HG02973 (cell line): ENCODE measurements around the gene MYH9.

Source experiments
- ATAC-seq: cut with Tn5 transposase; IDR thresholded peaks from one replicate; pipeline ENCODE4 v1.9.1; 2021; ENCODE audit warnings: moderate library complexity; ENCODE audit not compliant: unreplicated experiment

The MYH9 gene

DNA sequence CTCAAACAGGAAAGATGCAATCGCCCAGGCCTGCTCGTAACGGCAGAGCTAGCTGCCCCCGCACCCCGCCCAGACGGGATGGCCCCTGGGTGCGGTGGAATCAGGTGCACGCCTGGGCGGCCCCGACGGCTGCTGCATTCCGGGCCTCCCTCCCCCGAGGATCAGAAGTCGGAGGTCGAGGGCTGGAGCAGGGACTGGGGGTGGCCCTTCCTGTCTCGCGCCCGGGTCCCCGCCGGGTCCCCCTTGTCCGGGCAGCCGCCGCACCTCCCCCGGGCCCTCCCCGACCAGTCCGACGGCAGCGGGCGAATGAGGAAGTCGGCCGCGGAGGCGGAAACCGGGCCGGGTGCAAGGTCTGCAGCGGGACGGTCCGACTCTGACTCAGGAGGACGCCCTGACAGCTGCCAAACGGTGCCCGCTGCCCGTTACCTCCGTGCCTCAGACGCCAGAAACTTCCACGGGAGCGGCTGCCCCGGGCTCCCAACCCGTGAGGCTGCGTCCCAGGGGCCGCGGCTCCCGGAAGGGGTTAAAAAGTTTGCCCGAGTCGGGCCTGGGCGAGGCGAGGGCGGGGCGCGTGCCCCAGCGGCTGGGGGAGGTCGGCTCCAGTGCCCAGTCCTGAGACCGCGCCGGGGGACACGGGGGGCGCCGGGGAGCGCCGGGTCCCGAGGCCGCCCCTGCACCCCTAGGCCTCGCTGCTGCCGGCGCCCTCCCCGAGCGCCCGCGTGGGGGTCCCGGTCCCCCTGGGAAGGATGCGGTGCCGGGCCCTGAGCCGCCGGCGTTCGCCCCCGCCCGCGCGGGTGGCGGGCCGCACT is 663 bp downstream of the MYH9 start:
- ATAC-seq = no peak

DNA sequence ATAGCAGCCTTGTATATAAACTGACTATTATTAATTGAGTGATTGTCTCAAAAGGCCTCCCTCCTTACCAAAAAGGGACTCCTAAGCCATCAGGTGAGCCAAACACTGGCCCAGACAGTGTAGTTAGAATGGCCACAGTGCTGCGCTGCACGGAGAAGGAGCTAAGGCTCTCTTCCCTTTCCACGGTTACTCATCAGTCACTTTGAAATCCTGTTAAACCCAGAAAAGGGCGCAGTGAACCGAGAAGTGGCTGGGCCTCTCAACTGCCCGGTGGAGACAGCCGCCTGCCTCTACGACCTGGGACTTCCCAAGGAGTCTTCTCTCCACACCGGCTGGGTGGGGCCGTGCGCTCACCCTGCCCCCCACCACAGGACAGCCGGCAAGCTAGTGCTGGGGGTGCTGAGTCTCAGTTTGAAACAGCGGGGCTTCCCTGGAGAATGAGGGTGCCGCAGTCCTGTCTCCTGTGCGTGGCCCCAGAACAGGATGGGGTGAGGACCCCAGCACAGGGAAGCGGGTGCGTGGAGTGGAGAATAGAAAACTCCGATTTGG is 1.3 kb downstream of the MYH9 start:
- ATAC-seq = no peak

DNA sequence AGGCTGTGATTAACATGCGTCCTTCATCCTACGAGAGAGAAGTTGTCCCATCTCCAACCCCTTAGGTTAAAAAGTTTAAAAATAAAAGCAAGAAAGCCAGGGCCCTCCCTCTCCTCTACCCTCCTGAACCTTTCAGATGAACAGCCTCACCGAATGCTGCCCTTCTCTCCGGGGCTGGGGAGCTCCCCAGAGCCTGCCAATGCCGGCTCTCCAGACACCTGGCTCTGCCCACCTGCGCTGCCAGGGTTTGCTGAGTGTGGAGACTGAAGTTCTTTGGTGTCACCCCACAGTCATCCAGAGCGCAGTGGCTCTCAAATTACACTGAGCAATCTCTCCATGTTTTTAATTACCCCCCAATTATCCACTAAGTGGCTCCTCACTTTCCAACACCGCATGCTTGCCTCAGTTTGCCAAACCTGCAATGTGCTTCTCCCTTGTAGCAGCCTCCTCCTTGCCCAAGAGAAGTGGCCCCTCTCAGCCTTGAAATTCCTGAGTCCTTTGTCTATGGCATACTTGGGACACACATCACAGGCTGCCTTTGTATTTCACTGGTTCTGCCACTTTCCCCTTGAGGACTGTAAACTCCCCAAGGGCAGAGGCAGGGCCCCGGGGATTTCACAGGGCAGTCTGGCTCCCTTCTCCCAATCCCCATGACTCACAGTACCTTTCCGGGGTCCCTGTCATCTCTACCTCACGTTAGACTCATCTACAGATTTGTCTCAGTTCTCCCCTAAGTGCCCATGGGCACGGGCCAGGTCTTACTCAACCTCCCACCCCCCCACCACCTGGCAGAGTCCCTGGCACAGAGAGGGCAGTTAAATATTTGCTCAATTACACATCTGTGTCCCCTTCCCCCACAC is 2.0 kb downstream of the MYH9 start:
- ATAC-seq = no peak

DNA sequence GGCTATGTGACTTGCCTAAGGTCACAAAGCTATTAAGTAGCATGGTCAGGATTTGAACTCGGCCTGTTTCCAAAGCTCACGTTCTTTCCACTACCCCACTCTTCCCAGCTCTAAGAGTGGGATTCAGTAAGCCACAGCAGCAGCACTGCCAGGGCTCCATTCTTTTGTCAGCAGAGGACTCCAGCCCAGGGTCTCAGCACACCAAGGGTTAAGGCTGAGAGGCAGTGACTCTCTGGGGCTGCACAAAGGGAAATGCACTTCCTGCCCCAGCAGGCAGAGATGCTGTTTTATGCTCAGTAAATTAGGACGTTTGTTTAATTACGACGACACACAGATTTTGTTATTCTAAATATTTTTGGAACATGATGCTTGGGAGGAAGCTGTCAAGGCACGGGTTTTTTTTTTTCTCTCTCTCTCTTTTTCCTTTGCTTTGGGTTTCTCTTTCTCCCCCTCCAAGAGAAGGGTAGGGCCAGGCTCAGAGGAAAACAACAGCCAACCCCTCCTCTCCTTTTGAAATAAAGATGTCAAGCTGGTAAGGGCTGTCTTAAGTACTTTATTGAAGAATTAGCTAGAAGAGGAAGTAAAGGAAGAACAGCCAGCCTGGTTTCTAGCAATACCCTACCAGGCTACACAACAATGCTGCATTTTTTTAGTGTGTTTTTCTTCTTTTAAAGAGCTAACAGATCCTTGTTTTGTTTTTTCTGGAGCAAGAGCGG is 2.8 kb downstream of the MYH9 start:
- ATAC-seq = no peak

DNA sequence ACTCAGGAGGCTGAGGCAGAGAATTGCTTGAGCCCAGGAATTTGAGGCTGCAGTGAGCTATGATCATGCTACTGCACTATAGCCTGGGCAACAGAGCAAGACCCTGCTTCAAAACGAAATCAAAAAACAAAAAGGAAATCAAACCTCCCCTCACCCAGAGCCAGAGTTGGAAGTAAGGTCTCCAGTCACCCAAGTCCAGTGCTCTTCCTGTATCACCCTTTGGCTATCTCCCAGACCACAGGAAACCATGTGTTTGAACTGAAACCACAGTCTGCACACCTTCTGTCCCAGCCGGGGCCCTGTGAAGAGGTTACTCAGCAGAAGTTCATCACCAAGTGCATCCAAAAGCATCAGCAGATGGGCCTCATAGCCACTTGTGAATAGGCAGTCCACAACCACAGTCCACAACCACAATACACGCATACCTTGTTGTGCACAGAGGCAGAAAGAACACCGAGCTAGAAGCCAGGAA is 4.6 kb downstream of the MYH9 start:
- no peak for ATAC-seq

DNA sequence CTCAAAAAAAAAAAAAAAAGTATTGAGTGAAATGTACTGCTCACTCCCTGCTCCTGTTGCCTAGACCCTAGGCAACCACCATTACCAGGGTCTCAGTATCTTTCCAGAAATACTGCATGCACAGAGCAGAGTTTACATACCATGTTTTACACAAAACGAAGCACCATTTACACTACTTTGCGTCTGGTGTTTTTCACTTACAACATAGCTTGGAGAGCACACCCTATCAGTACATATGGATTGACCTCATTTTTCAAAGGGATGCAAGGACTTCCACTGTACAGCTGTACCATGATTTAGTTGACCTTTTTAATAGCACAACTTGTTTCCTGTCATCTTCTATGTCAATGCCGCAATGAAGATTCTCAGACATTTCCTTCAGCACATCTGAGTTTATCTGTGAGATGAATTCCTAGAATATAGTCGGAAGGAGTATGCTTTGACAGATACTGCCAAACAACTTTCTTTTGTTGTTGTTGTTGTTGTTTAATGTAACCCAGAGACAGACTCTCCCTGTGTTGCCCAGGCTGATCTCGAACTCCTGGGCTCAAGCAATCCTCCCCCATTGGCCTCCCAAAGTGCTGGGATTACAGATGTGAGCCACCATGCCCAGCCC is 6.1 kb downstream of the MYH9 start:
- no peak for ATAC-seq

DNA sequence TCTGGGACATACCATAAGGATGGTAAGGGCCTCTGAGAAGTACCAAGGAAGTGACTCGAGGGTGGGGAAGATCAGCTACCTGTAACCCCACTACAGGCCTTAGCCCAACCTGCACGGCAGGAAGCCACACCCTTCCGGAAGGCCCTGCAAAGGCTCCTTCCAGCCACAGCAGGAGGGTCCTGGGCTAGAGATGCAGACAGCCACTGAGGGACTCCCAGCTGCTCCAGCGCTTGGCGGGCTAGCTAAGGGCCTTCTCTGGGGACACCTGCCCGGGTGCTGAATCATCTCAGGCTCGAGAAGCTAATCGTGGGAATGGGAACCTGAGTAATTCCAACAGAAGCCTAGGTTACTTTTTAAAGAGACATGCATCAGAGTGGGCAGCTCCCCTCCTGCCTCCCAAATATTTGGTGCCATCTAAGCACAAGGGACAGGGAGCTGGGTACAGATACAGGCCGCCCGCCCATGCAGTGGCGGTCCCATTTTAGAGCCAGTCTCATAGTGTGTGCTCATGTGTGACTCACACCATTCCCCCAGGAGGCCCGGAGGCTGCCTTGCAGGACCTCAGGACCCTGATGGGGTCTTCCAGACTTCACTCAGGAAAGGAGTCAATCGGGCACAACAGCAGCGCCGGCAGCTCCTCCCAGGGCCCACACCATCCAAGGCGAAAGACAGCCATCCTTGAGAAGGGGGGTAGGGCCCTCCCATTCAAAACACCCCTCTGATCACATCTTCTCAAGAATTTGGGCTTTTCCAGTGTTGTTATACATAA is 8.0 kb downstream of the MYH9 start:
- no peak for ATAC-seq

DNA sequence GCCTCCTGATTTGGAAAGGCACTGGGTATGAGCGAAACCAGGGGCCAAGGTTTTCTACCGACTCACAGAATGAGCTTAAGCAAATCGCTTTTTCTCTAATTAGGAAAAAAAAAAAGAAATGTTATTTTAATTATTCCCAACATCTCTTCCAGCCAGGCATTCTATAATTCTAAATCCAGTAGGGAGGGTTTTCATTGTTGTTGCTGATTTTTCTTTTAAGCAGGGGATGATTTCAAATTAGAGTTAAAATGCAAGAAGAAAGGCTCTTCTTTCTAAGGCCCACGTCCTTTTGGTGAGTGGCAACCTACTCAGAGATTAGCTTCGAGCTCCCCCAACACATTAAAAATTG is 8.9 kb downstream of the MYH9 start:
- no peak for ATAC-seq

DNA sequence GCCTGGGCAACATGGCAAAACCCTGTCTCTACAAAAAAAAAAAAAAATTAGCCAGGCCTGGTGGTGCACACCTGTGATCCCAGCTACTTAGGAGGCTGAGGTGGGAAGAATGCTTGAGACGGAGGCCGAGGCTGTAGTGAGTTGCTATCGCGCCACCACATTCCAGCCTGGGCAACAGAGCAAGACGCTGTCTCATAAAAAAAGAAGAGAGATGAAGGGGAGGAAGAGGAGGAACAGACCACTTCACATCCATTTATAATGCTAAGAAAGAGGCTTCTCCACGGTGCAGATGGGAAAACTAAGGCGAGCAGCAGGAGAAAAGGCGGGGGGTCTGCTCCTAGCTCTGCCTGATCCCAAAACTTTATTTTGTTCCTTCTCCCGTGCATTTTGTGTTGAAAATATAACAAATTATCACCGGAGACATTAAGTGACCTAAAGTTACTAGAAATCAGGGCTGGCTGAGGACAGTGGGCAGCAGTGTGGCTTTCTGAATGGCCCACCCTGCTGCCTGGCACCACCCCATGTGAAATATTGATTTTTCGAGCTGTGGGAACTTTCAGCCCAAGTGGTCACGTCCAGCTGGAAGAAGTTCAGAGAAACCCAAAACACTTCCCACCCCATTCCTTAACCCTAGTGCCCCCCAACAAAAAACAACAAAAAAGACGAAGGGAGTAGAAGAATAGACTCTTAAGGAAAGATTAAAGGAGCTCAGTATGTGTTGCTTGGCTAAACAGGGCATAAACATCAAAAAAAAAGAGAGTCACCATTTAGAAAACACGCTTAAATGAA is 9.5 kb downstream of the MYH9 start:
- no peak for ATAC-seq

DNA sequence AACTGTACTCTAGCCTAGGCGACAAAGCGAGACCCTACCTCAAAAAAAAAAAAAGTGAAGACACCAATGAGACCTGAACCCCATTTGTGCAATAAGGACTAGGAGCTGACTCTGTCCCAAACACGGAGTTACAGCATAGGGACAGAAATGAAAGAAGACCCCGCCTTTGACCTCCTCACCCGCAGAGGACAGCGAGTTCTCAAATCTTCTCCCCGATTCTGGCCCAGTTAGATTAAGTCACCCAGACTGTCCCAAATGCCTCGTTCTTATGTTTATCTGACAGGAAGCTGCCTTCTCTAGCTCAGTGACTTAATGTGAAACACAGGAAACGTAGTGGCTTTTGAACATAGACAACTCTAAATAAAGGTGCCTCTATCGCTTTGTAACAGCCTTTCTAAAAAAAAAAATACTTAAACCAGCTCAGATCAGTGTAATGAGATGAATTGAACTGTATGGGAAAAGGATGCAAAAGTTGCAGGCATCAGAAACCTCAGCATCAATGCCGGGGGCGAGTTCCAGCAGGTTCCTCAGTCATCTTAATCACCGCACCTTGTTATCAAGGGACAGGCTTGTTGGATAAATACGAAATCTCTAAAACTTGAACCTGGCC is 10.6 kb downstream of the MYH9 start:
- ATAC-seq = no peak

DNA sequence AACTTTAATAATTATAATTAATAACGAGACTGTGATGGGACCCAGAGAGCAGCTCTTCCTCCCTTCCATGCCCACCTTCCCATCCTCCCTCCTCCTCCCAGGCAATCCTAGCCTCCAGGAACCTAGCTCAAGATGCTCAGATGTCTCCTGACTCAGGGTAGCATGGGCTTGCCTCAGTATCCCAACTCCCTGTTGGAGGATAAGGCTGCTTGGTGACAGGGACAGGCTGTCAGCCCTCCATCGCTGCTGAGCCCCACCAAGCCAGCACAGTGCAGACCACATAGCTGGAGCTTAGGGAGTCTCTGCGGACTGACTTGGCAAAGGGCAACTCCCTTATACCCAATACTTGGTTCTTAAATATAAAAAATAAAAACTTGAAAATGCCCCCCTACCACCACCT is 11.5 kb downstream of the MYH9 start:
- no peak for ATAC-seq

DNA sequence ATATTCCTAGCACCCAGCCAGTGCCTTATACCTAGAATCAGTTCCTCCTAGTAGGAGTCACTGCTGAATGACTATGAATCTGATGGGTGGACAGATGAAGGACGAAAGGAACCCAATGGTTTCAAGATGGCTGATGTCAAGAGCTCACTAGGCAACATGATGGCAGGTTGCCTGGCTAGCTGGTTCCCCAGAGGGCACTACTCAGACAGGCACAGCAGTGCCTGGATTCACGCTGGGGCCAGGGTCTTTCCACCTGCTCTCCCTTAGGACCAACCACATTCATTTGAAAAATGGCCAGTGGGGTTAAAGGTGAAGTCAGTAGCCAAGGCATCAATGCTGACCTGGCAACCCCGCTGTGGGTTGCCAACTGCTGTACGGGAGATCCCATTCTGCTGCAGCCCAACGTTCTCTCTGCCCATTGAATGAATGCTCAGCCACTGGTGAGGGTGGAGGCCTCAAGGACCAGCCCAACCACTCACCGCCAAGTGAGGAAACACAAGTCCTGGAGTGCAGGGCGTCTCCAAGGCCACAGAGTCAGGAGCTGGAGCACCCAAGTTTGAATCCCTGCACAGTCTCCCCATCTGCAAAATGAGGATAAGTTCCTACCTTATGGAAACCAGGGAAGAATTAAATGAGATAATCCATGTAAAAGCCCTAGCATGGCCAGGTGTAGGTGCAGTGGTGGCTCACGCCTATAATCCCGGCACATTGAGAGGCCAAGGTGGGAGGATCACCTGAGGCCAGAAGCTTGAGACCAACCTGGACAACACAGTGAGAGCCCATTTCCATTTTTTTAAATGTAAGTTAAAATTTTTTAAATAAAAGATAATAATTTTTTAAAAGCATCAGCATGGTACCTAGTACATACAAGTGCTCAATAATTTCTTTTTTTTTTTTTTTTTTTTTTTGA is 12.4 kb downstream of the MYH9 start:
- ATAC-seq = no peak

DNA sequence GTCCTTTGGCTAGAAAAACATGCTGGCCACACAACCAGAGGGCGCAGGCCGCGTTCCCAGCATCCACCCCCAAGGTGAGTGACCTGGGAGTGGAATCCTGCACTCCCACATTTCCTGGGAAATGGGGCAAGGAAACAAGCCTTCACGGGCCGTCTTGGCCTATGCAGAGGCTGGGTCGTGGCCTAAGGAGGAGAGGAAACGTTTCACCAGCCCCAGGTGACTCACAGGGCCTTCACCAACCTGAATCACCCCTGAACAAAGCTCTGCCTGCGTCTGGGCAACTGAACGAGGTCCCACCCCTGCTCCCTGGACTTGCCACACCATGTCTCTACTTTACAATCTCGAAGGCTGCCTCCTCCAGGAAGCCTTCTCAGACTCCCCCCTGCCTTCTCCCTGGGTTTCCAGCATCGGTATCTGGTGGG is 13.2 kb downstream of the MYH9 start:
- no peak for ATAC-seq

DNA sequence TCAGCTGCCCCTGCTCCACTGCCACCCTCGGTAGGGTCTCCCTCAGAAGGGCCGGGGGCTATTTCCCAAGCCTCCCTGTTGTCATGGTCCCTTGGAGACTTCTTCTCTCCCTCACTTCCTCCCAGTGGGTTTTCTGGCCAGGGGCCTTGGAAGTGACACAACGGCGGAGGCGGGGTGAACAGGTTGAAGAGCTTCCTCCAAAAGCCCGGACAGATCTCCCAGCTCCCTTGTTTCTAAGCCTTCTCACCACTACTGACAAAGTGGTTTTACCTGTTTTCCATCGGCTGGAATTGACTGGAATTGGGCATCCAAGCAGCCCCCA is 14.5 kb downstream of the MYH9 start:
- ATAC-seq = no peak

DNA sequence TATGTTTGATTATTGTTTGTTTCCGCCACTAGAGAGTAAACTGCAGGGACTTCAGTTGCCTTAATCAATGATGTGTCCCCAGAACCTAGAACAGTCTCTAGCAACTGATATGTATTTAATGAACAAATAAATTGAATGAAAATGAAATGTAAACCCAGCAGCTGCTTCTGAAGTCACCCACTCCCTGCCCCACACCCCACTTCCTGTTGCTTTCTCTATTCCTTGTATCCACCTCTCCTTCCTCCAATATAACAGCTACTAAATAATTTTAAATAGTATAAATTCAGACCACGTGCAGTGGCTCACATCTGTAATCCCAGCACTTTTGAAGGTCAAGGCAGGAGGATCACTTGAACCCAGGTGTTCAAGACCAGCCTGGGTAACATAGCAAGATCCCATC is 15.8 kb downstream of the MYH9 start:
- no peak for ATAC-seq

DNA sequence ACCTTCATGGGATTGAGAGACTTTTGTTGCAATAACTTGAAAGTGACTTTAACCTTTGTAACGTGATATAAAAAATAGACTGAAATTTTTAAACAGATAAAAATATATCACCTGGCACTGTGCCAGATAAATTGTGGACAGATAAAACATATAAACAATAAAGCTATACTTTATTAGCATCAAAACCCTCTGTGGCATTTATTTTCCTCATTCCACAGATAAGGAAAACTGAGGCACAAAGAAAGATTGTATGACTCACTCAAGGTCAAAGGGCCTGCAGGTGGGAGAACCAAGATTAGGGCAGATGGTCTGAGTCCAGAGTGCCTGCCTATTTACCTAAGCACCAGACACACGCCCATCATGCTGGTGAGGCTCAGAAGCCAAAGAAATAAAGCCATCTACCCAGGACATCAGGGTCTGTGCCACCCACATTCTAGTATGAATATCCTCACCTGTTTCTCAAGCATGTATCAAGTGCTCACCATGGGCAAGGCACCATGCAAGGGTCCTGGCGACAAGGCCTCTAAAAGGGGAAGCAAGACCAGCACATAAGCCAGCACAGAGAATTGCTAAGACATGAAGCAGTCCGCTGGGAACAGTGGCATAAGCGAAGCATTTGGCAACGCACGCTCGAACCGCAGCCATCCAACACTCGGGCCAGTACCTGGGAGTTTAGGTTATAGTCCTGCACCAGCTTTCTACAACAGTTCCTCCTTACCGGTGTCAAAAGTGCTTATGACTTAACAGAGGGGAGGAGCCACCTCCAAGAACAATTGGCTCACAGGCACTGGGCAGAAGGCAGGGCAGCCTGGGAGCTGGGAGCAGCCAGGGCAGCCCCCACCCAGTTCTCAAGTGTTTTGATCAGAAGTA is 17.6 kb downstream of the MYH9 start:
- no peak for ATAC-seq
